ENCODE results near the gene CYP19A1.

DNA sequence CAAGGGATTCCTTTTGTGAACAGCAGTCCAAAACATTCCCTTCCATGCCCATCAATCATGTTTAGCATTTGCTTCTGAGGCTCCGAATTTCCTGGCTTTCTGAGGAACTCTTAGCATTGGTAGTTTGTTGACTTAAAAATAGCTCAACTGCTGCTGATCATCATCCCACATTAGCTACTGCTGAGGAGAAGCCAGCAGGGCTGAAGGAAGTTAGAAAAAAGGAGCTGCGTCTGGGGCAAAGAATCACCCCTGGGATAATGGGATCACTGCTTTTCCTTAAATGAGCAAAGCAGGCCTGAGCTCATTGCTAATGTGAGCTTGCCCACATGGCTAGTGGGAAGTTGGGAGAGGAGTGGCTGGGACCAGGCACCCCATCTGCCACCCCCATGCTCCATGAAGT, 39.8 kb downstream of the CYP19A1 start:
- no peak for TF ChIP-seq POLR2A (IDR thresholded peaks at IDR 0.05)
- TF ChIP-seq, protein P1, sequence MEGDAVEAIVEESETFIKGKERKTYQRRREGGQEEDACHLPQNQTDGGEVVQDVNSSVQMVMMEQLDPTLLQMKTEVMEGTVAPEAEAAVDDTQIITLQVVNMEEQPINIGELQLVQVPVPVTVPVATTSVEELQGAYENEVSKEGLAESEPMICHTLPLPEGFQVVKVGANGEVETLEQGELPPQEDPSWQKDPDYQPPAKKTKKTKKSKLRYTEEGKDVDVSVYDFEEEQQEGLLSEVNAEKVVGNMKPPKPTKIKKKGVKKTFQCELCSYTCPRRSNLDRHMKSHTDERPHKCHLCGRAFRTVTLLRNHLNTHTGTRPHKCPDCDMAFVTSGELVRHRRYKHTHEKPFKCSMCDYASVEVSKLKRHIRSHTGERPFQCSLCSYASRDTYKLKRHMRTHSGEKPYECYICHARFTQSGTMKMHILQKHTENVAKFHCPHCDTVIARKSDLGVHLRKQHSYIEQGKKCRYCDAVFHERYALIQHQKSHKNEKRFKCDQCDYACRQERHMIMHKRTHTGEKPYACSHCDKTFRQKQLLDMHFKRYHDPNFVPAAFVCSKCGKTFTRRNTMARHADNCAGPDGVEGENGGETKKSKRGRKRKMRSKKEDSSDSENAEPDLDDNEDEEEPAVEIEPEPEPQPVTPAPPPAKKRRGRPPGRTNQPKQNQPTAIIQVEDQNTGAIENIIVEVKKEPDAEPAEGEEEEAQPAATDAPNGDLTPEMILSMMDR (IDR thresholded peaks at IDR 0.05): no peak
- no peak for TF ChIP-seq POLR2AphosphoS5 (IDR thresholded peaks at IDR 0.05)
